Measurements from ENCODE around the gene HSPA8.
"Not testable (repeated sequence)": the region's sequence is repeated elsewhere in the genome, so short reads cannot be mapped to it uniquely, and the experiment has no call there.

Gene HSPA8

DNA sequence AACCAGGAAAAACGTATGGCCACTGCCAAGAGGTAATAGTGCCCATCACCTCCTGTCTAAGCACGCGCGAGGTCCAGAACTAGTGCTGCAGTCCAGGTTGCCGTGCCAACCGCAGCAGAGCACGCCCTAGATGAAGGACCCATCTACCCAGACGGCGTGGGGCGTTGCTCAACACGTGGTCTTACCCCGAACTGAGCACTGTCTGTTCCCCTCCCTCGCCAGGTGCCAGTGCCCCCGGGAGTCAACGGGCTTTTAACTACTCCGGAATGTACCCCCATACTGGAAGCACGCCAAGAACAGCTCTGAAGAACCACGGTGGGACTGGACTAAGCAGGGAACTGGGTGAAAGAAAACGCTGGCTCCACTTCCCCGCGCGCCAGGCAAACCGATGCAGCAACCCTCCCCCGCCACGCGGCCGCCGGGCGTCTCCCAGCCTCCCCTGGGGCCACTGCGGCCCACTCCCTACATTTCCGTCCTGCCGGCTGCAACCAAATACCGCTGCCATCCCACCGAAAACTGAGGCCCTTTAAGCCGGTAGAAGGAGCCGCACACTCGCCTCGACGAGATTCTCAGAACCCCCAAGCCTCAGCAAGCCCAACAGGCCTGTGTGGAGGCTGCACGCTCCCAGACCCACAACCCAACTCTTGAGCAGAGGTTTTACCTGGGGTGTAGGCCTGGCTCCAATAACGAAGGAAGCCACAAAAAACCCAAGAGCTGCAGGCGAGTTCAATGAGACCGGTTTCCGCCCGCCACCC lies at the start of gene HSPA8:
Gene HSPA8, minus strand, starts transcription at position 734 of the 755 bp plus-strand sequence. CDS start 812 bp downstream, outside the sequence.
- DNase-seq = peak; percentile 66

DNA sequence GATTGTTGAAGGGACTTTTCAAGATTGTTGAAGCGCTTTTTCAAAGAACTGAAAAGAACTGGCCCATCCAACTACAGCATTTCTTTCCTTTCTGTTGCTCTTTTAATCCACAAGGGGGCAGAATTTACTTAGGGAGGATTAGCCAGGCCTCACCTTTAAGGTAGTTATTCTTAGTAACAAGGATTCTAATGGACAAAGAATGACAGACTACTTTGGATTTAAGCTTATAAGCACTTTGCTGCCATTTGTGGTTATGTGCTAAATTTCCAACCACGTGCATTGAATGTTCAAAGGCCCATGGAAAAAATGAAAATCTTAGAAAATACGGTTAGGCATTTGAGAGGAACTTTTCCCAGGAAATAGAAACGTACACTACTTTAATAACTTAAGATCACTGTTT lies 49.5 kb upstream of the HSPA8 start:
- peak; percentile 79 for DNase-seq

DNA sequence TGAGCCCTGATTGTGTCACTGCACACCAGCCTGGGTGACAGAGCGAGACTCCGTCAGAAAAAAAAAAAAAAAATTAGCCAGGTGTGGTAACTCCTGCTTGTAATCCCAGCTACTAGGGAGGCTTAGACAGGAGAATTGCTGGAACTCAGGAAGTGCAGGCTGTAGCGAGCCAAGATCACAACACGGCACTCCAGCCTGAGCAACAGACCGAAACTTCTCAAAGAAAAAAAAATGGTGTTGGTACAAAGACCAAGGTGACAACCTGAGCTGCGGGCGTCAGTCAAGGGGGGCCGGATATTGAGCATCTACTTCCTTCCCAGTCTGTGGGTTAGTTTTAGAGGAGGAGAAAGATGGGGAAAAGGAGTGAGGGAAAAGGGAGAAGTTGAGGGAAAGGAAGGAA lies 48.5 kb upstream of the HSPA8 start:
- no peak for DNase-seq

DNA sequence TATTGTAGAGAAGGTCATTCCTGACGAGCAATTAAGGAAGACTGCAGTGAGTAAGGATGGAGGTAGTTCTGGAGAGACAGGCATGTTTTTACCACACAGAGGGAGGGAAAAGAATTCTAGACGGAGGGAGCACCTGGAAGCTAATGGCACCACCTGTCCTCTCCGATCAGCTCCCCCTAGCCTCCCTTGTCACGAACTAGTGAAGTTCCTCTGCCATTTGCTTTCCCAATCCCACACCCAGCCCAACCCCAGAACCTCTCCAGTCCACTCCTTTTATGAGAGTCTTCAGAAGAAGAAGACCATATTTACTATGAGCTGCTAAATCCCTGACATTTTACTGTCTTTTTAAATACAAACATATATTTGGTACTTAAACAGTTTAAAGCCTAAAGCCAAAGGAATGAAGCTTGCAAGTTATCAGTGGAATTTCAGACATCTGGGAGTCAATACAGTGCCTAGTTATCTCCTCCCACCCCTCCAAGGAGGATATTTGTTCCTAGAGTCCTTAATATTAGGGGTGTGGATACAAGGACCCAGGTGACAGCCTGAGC lies 46.1 kb upstream of the HSPA8 start:
- no peak for DNase-seq

DNA sequence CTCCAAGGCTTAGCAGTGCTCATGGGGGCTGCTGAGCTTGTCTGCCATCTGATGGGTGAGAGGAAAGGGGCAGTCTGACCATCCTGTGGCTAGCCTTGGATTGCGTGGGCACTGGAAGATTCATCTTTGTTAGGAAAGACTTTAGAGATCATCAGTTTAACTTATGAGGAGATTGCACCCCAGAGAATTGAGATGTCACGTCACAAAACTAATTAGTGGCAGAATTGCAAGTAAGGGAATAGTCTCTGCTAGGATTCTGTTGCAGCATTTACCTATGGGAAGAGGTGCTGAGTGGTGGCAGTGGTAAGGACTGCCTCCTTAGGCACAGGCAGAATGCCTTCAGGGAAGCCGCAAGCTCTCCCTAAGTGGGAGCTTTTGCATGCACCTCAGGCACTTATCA lies 42.8 kb upstream of the HSPA8 start:
- DNase-seq = no peak

DNA sequence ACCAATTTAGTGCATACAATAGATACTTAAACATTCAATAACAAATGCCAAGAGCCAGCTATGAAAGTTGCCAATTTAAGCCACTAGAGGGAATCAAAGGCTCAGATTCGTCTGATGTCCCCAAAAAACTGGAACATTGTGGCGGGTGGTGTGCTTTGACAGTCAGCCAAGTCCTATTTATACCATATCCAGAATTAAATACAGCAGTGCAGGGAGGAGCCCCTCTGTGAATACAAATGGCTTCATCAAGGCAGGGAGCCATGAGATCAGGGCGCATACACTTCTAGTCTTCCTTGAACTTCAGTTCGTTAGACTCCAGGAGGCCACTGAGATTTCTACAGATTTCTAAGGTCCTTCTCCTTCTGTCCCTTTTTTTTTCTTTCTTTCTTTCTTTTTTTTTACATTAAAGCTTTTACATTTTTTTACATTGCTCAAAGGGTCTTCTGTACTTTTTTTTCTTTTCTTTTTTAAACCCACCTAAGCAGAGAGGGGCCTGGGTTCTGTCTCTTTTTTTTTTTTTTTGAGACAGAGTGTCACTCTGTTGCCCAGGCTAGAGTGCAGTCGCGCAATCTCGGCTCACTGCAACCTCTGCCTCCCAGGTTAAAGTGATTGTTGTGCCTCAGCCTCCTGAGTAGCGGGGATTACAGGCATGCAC lies 41.5 kb upstream of the HSPA8 start:
- DNase-seq = peak; percentile 94

DNA sequence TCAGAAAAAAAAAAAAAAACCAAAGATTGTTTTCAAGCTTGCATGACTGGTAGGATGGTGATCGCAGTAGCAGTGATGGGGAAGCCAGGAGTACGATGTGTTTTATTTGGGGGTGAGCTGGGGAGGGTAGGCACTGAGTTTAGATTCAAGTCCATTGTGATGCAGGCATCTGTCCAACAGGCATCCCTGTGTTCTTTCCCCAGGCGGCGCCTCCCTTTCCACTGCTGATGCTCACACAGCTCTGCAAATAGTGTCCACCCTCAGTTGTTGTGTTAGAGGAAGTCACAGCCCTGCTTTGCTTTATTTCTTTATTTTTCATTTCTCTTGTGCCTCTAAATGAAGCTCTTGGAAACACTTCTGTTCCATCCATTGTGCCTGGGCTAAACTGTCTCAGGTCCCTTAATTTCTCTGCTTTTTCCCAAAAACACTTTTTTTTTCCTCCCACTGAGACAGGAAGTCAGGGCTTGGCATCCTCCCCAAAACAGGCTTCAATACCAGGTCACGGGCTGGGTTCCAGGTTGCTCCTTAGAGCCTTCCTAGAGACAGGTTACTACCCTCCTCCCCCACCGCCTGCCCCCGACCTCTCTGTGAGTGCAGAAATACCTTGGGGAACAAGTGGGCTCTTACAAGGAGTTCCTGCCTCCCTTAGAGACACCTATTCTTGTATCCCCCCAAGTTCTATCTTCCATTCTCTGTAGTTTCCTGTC lies 38.6 kb upstream of the HSPA8 start:
- DNase-seq = no peak

DNA sequence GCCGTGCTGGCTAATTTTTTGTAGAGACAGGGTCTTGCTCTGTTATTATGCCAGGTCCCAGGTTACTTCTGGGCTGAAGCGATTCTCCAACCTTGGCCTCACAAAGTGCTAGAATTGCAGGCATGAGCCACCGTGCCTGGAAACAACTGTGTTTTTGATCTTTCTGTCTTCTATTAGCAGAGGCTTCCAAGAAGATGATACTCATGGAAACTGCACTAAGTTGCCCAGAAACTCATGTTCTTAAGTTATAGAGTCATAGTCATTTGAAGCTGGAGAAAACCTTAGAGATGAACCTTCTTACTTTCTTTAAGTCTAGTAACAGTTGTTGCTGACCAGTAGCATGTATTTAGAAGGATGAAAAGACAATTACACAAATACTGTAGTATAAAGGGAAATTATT lies 37.1 kb upstream of the HSPA8 start:
- DNase-seq = no peak

DNA sequence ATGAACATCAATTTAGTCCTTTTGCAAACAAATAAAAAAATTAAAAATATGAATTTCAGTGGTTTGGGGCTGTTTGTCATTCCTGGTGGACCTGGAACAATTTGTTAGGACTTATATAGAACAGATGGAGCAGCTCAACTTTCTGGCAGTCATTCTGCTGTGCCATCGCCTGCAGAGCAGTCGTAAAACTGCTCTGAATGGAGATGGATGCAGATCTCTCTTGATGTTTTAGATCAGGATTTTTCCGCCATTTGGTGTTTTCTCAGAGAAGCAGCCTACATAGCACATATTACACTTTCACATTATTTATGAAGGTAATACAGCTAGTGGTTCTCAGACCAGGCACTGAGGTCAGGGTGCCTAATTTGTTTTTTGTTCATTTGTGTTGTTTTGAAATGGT lies 31.8 kb upstream of the HSPA8 start:
- DNase-seq = no peak

DNA sequence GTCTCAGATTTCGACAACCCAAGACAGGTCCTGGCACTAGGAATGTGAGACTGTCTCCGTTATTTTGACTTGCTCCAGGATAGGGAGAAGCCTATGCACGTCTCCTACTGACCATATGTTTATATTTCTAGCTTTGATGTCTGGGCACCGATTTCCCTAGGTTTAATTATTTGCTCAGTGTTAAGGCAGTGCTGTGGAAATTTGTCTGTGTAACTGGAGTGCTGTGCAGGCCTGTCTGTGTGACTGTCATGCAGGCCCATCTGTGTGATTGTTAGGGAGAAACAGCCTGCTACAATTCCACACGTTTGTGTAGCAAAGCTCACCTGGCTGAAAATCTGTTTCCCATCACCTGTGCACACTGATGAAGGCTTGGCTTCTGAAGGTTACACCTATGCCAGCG lies 29.6 kb upstream of the HSPA8 start:
- no peak for DNase-seq

DNA sequence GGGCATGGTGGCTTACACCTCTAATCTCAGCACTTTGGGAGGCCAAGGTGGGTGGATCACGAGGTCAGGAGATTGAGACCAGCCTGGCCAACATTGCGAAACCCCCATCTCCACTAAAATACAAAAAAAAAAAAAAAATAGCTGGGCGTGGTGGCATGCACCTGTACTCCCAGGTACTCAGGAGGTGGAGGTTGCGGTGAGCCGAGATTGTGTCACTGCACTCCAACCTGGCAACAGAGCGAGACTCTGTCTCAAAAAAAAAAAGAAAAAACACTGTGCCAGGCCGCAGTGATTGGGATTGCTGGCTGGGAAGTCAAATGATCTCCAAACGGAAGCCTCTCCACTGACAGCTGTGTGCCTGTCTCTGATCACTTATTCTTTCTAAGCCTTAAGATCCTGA lies 28.2 kb upstream of the HSPA8 start:
- not testable (repeated sequence) for DNase-seq

DNA sequence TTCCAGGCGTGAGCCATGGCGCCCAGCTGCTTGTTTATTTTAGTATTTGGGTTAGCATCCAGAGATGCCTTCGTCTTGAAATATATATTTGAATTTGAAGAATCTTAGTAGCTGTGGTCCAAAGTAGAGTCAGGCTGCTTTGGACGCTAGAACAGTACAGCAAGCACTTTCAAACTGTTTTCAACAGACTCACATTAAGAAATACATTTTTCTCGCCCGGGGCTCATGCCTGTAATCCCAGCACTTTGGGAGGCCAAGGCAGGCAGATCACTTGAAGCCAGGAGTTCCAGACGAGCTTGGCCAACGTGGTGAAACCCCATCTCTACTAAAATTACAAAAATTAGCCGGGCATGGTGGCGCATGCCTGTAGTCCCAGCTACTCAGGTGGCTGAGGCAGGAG lies 27.0 kb upstream of the HSPA8 start:
- not testable (repeated sequence) for DNase-seq

DNA sequence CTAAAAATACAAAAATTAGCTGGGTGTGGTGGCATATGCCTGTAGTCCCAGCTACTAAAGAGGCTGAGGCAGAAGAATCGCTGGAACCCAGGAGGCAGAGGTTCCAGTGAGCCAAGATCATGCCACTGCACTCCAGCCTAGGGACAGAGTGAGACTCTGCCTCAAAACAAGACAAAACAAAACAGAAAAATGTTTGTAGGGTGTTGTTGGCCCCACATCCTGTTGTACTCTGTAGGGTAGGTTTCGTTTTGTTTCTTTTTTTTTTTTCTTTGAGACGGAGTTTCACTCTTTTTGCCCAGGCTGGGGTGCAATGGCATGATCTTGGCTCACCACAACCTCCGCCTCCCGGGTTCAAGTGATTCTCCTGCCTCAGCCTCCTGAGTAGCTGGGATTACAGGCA lies 25.7 kb upstream of the HSPA8 start:
- not testable (repeated sequence) for DNase-seq

DNA sequence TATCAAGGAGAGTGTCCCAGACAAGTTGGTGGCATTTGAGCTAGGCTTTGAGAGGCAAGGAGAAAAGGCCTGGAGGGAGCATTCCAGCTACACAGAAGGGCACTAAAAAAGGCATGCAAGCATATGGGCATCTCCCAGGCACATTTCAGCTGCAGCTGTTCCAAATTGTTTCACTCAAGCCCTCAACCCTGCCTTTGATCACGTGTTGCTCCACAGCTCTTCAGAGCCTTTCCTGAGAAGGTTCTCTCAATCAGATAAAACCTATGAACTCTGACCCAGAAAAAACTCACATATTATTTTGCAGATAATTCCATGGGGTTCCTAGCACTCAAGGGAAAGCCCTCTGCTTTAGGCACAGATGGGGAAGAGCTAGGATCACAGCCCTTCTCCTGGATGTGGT lies 24.4 kb upstream of the HSPA8 start:
- DNase-seq = no peak

DNA sequence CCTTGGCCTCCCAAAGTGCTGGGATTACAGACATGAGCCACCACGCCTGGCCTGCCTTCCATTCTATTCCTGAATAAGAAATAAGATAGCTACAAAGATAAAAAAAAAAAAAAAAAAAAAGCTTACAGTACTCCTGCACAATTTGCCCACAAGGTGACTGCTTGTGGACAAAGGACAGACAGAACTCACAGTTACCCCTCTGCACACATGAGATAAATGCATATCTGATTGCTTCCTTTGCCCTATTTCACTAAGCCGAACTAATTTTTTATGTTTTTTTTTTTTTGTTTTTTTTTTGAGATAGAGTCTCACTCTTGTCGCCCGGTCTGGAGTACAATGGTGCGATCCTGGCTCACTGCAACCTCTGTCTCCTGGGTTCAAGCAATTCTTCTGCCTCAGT lies 23.6 kb upstream of the HSPA8 start:
- DNase-seq = no peak

DNA sequence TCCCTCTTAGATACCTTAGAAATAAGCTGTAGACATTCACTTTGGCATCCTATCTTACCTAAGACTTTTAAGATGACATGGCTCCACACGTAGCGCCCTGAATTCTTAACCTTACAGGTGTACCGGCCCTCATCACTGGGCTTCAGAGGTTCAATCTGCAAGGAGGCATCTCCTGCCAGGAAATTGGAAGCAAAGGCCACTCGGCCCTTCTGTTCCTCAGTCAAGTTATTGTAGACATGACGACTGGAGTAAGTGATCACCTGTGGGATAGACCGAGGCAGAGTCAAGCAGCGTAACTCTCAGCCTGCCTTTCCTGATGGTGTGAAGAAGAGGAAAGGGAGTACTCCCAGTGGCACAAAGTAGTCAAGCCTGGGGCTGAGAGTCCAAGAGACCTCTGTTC lies 22.5 kb upstream of the HSPA8 start:
- DNase-seq = no peak

DNA sequence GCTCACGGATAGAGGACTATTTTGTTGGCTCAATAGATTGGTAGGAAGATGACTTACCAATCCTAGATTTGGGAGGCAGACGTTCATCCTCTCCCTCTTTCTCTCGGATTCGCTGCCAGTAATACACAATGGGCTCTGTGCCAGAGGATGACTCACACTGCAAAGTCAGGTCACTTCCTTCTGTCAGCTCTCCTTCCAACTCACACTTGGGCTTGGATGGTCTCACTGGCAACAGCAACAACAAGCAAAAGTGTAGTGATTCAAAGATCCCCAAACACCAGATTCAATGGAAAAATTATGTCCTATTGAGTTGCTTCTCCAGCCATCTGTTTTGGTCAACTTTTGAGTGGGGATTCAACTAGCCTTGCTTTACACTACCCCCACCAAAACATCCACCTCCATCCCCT lies 21.7 kb upstream of the HSPA8 start:
- DNase-seq = no peak

DNA sequence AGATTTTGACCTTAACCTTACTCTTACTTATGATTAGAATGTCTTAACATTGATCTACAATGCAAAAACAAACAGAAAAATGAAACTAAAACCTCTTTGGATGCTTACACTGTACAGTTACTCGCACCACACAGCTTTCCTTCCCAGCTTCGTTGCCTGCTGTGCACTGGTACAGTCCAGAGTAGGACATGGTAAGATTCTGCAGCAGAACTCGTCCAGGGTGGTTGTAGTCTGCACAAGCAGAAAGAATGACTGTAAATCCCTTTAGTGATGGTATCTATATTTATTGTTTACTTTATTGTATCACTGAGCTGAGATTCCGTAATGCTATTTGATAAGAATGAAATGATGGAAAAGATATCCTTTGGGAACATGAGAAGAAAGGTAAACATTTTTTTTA lies 21.0 kb upstream of the HSPA8 start:
- DNase-seq = no peak

DNA sequence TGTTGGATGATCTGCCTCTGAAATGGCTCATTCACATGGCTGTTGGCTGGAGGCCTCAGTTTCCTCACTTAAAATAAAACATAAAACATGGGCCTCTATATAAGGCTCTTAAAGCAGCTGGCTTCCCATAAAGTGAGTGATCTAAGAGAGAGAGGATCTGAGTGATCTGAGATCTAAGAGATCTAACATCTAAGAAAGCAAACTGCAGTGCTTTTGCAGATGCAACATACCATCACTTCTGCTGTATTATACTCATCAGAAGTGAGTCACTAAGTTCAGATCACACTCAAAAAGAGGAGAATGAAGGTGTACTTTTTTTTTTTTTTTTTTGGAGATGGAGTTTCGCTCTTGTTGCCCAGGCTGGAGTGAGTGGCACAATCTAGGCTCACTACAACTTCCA lies 18.1 kb upstream of the HSPA8 start:
- no peak for DNase-seq

DNA sequence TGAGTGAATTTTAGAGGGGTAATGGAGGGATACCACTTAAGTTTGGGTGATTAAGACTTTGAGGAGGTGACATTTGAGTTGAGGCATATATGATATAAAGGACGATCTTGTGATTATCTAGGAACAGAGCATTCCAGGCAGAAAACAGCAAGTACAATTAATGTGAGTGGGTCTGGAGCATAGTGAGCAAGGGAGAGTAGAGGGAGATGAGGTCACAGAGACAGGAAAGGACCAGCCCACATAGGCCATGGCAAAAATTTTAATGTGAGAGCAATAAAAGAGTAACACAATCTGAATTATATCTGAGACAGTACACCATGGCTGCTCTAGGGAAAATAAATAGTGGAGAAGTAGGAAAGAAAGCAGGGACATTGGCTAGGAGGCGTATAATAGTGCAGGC lies 14.5 kb upstream of the HSPA8 start:
- DNase-seq = no peak

DNA sequence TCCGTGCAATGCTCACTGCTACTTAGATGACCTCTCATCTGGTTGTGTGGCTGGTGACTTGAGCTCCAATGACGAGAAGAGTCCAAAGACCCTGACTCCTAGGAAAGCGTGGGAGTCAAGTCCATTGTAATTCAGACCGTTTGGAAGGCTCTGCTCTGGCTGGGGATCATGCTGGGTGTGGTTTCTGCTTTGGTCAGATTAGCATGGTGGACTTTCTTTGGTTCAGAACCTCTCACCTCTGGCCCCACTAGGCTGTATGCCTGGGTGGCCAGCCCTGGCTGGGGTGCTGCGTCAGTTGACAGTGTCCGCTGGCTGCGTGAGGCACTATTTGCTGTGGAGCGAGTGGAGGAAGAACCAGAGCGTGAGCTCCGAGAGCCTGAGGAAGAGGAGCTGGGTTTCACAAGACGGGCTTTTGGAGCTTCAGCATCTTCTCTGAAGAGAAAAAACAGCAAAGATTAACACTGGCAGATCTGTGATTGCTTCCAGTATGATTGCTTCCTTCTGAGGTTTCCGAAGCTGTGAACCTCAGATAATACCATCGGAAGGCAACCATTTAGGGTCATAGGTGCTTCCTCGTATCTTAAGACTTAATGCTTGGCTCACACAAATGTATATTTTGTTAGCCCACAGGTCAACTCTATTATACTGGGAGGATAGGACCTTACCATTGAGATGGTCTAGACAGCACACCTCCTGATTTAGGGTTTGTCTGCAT lies 11.6 kb upstream of the HSPA8 start:
- DNase-seq = no peak

DNA sequence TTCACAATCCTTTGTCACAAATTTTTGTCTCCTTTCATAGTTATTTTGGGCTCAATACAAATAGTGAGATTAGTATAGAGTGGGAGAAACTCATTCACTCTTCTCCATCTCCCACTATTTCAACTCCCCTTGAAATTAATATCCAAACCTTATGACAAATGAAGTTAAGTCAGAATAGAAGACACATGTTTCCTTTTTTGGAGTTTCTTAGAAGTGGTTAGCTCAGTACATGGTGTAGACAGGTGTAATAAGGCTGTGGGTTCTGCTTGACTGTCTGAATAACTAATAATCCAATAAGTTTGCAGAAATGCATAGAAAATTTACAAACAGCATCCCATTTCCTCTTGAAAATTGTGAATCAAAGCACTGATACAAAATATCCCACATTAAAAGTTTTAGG lies 10.8 kb upstream of the HSPA8 start:
- DNase-seq = no peak

DNA sequence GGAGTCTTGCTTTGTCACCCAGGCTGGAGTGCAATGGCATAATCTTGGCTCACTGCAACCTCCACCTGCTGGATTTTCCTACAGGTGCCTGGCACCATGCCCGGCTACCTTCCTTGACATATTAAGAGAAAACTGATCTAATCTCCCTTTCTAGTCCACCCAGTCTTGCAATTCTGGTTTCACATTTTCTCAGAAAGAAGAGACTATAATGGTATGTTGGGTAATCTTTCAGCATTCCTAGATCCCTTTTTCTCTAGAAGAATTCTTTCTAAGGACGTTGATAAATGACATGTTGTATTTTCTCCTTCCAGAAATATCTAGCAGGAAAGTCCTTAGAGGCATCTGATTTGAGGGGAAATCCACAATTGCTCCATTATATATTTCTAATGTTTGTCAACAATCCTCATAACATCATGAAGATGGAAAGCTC lies 10.4 kb upstream of the HSPA8 start:
- DNase-seq = peak; percentile 88
